ENCODE results near the gene ADD1. TPM values are rescaled to one million over a fixed set of nuclear protein-coding genes. Genes with fewer than 3 reads are reported as not detected.

ADD1 gene
- total RNA-seq, 2 experiments from 2014 or later, result 251 to 260 TPM

DNA sequence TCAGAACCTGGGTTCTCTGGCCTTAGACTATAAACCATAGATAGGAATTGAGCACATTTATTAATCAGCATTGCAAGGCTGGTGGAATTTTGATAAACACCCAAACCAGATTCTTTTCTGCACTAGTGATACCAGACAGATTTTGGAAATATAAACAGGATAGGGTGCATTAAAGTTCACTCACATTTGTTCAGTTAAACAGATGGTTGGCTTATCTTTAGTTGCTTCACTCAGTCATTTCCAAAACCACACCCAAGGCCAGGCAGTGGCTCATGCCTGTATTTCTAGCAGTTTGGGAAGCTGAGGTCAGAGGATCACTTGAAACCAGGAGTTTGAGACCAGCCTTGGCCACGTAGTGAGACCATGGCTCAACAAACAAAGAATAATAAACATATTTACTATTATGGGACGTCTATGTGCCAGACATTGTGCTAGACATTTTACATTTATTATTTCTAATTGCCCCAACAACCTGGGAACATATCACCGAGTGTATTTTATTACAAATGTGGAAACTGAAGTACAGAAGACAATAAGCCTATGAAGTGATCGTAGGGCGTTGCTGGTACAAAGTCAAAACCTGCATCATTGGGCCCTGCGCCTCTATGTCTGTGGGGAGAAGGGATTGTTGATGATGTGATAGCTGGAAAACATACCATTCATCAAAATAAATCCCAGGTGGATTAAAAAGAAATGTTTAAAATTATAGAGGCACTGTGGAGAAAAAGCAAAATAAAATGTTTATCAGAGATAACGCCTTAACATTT, 15.0 kb downstream of the ADD1 start:
- Mint-ChIP-seq H3K27me3 (no peaks in the 10 kb centered on the region), H3K27ac (peak overlapping the region; percentile 31), H3K36me3 (peaks cover 51% of the 10 kb centered on the region), H3K4me3 (no peak overlapping the region), H3K9me3 (ENCODE audit: low read depth) (no peaks in the 10 kb centered on the region), H3K4me1 (peaks cover 59% of the 10 kb centered on the region)
- ATAC-seq, result no peak
- CTCF ChIA-PET, result no interaction called here
- no peak for DNase-seq

- CTCF ChIA-PET, result interaction anchor here (1.0 kb wide), 1 partner anchor 20 kb away, joined by 6 read pairs; no protein-coding TSS in a partner anchor
- Mint-ChIP-seq H3K27me3 (no peaks in the 10 kb centered on the region), H3K4me3 (no peak overlapping the region), H3K36me3 (peaks cover 43% of the 10 kb centered on the region), H3K4me1 (peaks cover 57% of the 10 kb centered on the region), H3K27ac (no peak overlapping the region), H3K9me3 (ENCODE audit: low read depth) (no peaks in the 10 kb centered on the region)
- ATAC-seq (no peak), DNase-seq (no peak)
Measured at GRCh38 chr4:2859514-2859913, 15.9 kb downstream of the ADD1 start.

DNA sequence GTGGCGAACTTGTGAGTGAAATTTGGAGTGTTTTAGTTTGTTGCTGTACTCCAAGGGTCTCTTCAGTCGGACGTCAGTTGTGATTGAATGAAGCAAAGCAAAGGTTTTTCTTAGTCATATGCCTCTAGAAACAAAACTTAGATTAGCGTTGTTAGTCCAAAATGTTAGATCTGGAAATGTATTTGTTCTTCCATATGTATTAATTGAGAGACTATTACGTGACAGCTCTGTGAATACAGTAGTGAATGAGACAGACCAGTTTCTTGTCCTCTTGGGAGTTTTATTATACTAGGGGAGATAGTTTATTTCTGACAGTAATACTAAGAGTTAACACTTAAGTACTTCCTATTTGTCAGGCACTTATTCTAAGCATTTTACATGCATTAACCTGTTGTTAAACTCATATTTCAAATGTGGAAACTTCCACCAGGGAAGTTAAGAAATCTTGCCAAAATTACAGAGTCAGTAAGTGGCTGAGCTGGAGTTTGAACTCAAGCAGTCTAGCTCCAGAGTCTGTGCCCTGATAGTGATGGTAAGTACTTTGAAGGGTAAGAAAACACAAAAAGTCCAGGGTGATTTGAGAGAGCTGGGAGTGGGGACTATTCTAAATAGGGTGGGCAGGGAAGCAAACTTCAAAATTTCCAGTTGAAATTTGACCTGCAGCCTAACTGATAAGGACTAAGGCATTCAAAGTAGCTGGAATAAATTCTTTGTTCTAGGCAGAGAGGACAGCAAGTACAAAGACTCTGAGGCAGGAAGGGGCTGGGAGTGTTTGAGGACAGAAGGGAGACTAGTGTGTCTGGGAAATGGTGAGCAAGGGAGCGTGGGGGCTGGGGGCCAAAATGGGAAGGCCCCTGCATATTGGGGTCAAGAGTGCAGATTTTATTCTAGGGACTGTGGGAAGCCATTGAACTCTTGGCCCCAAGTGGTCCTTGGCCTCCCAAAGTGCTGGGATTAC, 17.0 kb downstream of the ADD1 start:
- H3K4me1 Mint-ChIP-seq, result peaks cover 60% of the 10 kb centered on the region
- no peak overlapping the region for H3K27ac Mint-ChIP-seq
- DNase-seq, result no peak
- peaks cover 37% of the 10 kb centered on the region for H3K36me3 Mint-ChIP-seq
- no peaks in the 10 kb centered on the region for H3K9me3 Mint-ChIP-seq (ENCODE audit: low read depth)
- CTCF ChIA-PET, result interaction anchor here (0.9 to 2.0 kb wide), 2 partner anchors 11 to 48 kb away, joined by 4 read pairs; no protein-coding TSS in a partner anchor
- H3K4me3 Mint-ChIP-seq, result no peak overlapping the region
- H3K27me3 Mint-ChIP-seq, result no peaks in the 10 kb centered on the region
- no peak for ATAC-seq

DNA sequence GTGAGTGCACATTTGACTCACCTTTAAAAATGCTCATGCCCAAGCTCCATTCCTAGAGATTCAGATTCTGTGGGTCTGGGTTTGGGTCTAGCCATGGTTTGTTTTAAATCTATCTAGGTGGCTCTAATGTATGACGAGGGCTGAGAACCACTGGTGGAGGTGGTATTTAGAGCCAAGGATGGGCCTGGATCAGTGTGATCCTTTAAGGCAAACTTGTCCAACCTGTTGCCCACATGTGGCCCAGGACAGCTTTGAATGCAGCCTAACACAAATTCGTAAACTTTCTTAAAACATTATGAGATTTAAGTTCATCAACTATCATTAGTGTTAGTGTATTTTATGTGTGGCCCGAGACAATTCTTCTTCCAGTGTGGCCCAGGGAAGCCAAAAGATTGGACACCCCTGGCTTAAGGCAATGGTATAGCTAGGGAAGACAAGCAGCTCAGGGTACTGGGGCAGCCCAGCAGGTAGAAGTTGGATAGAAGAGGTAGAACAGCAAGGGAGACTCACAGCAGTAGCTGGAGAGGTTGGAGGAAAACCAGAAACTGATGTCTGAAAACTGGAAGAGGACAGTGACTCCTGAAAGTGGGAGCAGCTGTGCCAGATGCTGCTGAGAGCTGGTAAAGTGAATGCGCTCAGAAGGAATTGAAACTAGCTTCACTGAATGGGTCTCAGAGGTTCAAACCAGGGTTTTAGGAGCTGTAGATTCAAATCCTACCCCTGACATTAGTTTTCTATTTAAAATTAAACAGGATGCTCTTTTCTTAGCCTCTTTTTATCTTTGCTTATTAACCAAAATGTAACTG, 18.2 kb downstream of the ADD1 start:
- Mint-ChIP-seq H3K27me3 (no peaks in the 10 kb centered on the region), H3K27ac (no peak overlapping the region), H3K36me3 (peaks cover 33% of the 10 kb centered on the region), H3K9me3 (ENCODE audit: low read depth) (no peaks in the 10 kb centered on the region), H3K4me3 (no peak overlapping the region), H3K4me1 (peaks cover 60% of the 10 kb centered on the region)
- CTCF ChIA-PET, result interaction anchor here (0.9 to 2.0 kb wide), 6 partner anchors 9 to 49 kb away, joined by 3 to 6 read pairs (median 4); no protein-coding TSS in a partner anchor
- DNase-seq, result no peak
- no peak for ATAC-seq

DNA sequence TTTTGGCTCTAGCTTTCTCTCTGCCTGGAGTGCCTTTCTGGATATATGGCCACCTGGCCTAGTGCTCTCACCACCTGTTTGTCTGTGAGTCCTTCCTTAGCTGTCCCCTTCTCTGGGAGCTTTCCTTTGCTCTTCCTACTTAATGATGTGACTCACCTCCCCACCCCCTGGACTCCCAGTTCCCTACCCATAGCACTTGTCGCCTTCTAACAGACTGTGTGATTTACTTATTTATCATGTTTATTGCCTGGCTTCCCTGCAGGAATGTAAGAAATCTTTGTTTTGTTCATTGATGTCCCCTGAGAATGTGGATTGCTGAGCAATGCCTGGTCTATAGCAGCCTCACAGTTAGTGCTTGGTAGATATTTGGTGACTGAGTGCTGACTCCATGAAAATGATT, 18.9 kb downstream of the ADD1 start:
- H3K27me3 Mint-ChIP-seq, result no peaks in the 10 kb centered on the region
- H3K4me1 Mint-ChIP-seq, result peaks cover 60% of the 10 kb centered on the region
- ATAC-seq, result no peak
- H3K4me3 Mint-ChIP-seq, result no peak overlapping the region
- peaks cover 28% of the 10 kb centered on the region for H3K36me3 Mint-ChIP-seq
- CTCF ChIA-PET, result interaction anchor here (0.9 to 1.3 kb wide), 5 partner anchors 11 to 44 kb away, joined by 3 to 6 read pairs (median 3); no protein-coding TSS in a partner anchor
- no peak for DNase-seq
- no peaks in the 10 kb centered on the region for H3K9me3 Mint-ChIP-seq (ENCODE audit: low read depth)
- H3K27ac Mint-ChIP-seq, result no peak overlapping the region

DNA sequence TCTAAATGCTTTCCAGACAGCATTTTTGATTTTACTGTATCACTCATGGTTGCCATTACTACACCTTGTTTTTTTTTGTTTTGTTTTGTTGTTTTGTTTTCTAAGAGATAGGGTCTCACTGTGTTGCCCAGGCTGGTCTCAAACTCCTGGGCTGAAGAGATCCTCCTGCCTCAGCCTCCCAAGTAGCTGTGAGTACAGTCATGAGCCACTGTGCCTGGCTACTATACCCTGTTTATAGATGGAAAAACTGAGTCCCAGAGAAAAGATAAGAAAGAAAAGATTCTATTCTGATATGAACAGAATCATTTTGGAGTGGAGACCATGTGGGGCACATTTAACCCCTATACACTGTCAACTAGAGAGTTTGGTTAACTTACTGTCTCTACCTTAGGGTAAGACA, 20.0 kb downstream of the ADD1 start:
- no peaks in the 10 kb centered on the region for H3K9me3 Mint-ChIP-seq (ENCODE audit: low read depth)
- H3K36me3 Mint-ChIP-seq, result peaks cover 23% of the 10 kb centered on the region
- CTCF ChIA-PET, result interaction anchor here (0.9 kb wide), 1 partner anchor 14 kb away, joined by 3 read pairs; no protein-coding TSS in a partner anchor
- peaks cover 52% of the 10 kb centered on the region for H3K4me1 Mint-ChIP-seq
- H3K4me3 Mint-ChIP-seq, result no peak overlapping the region
- H3K27me3 Mint-ChIP-seq, result no peaks in the 10 kb centered on the region
- DNase-seq (no peak), ATAC-seq (no peak)
- H3K27ac Mint-ChIP-seq, result peak overlapping the region; percentile 20

DNA sequence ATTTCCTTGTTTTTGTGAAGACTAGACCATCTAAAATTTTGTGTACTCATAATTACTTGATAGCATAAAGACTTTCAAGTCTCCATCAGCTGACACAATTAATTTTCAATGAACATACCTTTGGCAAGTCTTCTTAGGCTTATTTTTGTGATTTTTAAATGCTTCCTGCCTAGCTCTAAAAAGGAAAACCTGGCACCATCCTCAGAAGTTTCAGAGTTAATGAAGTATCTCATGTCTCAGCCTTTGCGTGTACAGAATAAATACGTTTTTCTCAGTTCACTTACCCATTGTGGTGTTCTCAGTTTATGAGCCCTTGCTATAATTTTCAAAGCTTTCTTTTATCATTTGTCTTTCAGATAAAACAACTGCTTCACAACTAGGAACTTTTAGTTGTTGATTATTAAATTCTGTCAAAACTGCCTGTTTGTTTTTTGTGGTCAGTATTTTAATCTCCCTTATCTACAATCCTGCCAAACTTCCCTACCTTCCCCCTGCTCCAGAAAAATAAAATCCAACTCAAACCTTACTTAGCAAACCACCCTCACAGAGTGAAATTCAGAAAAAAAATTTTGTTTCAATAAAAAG, 21.6 kb downstream of the ADD1 start:
- Mint-ChIP-seq H3K27ac (no peak overlapping the region), H3K4me1 (peaks cover 36% of the 10 kb centered on the region)
- CTCF ChIA-PET, result interaction anchor here (1.5 kb wide), 1 partner anchor 14 kb away, joined by 4 read pairs; no protein-coding TSS in a partner anchor

GRCh38 chr4:2866160-2866861, 22.7 kb downstream of the ADD1 start:
- Mint-ChIP-seq H3K27ac (no peak overlapping the region), H3K27me3 (no peaks in the 10 kb centered on the region), H3K36me3 (peaks cover 9% of the 10 kb centered on the region), H3K4me1 (peaks cover 34% of the 10 kb centered on the region), H3K9me3 (ENCODE audit: low read depth) (no peaks in the 10 kb centered on the region), H3K4me3 (no peak overlapping the region)
- CTCF ChIA-PET, result interaction anchor here (0.7 to 1.5 kb wide), 3 partner anchors 13 to 199 kb away, joined by 3 to 4 read pairs (median 3); no protein-coding TSS in a partner anchor
- no peak for DNase-seq
- no peak for ATAC-seq

More for the DNA sequence above, 21.6 kb downstream of the ADD1 start:
- no peak overlapping the region for H3K4me3 Mint-ChIP-seq
- ATAC-seq (no peak), DNase-seq (no peak)
- peaks cover 12% of the 10 kb centered on the region for H3K36me3 Mint-ChIP-seq
- H3K9me3 Mint-ChIP-seq (ENCODE audit: low read depth), result no peaks in the 10 kb centered on the region
- no peaks in the 10 kb centered on the region for H3K27me3 Mint-ChIP-seq

GRCh38 chr4:2866891-2867290, 23.2 kb downstream of the ADD1 start:
- Mint-ChIP-seq H3K4me3 (no peak overlapping the region), H3K27ac (no peak overlapping the region), H3K27me3 (no peaks in the 10 kb centered on the region), H3K4me1 (peaks cover 36% of the 10 kb centered on the region), H3K9me3 (ENCODE audit: low read depth) (no peaks in the 10 kb centered on the region), H3K36me3 (peaks cover 9% of the 10 kb centered on the region)
- CTCF ChIA-PET, result interaction anchor here (0.8 to 1.5 kb wide), 2 partner anchors 103 to 200 kb away, joined by 3 to 4 read pairs; no protein-coding TSS in a partner anchor
- DNase-seq (no peak), ATAC-seq (no peak)

DNA sequence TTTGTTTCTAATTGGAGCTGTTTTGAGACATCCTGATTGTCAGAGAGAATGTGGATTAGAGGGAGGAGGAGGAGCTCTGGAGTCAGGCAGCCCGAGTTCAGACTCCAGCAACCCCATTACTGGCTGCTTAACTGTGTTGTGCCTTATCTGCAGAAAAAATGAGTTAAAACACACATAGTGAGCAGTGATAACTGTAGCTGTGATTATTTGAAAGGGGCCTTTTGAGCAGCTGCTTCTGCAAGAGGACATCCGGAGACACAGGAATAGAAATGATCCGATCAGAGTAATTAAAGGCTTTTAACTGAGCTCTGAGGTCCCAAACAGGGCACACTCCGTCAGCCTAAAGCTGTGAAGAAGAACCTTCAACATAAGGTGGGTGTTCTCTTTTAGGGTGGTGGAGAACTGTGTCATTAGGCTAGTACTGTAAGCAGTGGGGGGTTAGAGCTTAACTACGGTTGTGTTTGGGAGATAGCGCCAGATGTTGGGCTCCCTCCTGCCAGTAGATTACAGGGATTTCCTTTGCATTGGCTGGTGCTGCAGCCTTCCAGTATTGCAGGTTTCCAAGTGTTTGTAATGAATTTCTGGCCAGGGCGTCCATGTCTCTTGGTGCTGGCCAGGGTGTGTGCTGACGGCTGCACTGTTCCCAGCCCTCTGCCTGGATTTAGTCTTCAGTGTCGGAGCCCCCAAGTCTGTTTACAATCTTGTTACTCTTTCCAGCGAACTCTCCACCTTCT, 24.3 kb downstream of the ADD1 start:
- peaks cover 9% of the 10 kb centered on the region for H3K36me3 Mint-ChIP-seq
- no peak for ATAC-seq
- H3K9me3 Mint-ChIP-seq (ENCODE audit: low read depth), result no peaks in the 10 kb centered on the region
- no peak overlapping the region for H3K27ac Mint-ChIP-seq
- no peaks in the 10 kb centered on the region for H3K27me3 Mint-ChIP-seq
- H3K4me3 Mint-ChIP-seq, result no peak overlapping the region
- DNase-seq, result no peak
- H3K4me1 Mint-ChIP-seq, result peaks cover 31% of the 10 kb centered on the region
- CTCF ChIA-PET, result interaction anchor here (0.7 kb wide), 1 partner anchor 39 kb away, joined by 3 read pairs; no protein-coding TSS in a partner anchor

DNA sequence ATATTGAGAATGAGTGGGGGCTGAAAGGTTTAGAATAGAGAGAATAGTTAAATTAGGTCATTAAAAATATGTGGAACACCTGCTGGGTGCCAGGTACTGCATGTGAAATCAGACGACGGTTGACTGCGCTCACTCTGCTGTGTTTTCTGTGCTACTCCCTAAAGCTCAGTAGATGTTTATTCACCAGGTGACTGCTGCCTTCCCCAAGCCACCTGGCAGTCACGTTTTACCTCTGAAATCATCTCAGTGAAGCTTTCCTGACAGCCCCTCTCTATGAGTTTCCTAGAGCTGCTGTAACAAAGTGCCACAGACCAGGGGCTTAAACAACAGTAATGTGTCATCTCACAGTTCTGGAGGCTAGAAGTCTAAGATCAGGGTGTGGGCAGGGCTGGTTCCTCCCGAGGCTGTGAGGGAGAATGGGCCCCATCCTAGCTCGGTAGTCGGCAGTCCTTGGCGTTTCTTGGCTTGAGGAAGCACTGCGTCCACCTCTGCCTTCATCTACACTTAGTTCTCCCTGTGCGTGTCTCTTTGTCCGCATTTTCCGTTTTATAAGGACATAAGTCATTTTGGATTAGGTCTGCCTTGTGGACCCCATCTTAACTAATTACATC, 25.3 kb downstream of the ADD1 start:
- CTCF ChIA-PET, result interaction anchor here (1.1 kb wide), 1 partner anchor 10 kb away, joined by 4 read pairs; no protein-coding TSS in a partner anchor
- ATAC-seq (no peak), DNase-seq (no peak)
- Mint-ChIP-seq H3K4me3 (no peak overlapping the region), H3K27me3 (no peaks in the 10 kb centered on the region), H3K27ac (no peak overlapping the region), H3K36me3 (peaks cover 9% of the 10 kb centered on the region), H3K4me1 (peaks cover 36% of the 10 kb centered on the region), H3K9me3 (ENCODE audit: low read depth) (no peaks in the 10 kb centered on the region)
